ENCODE data around the gene SIX4. TPM values are rescaled to one million over a fixed set of nuclear protein-coding genes. Genes with fewer than 3 reads are reported as not detected.

The SIX4 gene
- total and polyA plus RNA-seq, 9 of the 15 experiments (the other 6 are each of a cell fraction or from before 2014, with no cell fraction given), result 0.77 to 8.6 (median 5.6) TPM

GRCh38 chr14:60723907-60724618, at the start of gene SIX4 (continued):
- TF ChIP-seq, protein P1, sequence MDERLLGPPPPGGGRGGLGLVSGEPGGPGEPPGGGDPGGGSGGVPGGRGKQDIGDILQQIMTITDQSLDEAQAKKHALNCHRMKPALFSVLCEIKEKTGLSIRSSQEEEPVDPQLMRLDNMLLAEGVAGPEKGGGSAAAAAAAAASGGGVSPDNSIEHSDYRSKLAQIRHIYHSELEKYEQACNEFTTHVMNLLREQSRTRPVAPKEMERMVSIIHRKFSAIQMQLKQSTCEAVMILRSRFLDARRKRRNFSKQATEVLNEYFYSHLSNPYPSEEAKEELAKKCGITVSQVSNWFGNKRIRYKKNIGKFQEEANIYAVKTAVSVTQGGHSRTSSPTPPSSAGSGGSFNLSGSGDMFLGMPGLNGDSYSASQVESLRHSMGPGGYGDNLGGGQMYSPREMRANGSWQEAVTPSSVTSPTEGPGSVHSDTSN (CRISPR knock-in tag; IDR thresholded peaks at IDR 0.05; ENCODE audit: low read depth), result peak; percentile 44; the same call in 1 of the 2 replicates
- TF ChIP-seq, protein P1 (tag; conservative IDR thresholded peaks at IDR 0.05; ENCODE audit: low read depth), result peak; percentile 78
- peak; percentile 65 for TF ChIP-seq ZFX (CRISPR knock-in tag; IDR thresholded peaks at IDR 0.05)
- TF ChIP-seq DPF2 (IDR thresholded peaks at IDR 0.05), result 0 out of 2 replicates have a peak, but pooled peaks have one; percentile 36
- TF ChIP-seq MLLT1 (IDR thresholded peaks at IDR 0.05), result peak; percentile 51 to 77; a peak in 2 of 4 replicates
- no peak for TF ChIP-seq RFX7 (CRISPR knock-in tag; IDR thresholded peaks at IDR 0.05)
- TF ChIP-seq LARP7 (IDR thresholded peaks at IDR 0.05), result 0 out of 2 replicates have a peak, but pooled peaks have one; percentile 48
- peak; percentile 42; the same call in 1 of the 2 replicates for TF ChIP-seq NCOA1 (IDR thresholded peaks at IDR 0.05; ENCODE audit: low read depth)
- TF ChIP-seq, protein P2, sequence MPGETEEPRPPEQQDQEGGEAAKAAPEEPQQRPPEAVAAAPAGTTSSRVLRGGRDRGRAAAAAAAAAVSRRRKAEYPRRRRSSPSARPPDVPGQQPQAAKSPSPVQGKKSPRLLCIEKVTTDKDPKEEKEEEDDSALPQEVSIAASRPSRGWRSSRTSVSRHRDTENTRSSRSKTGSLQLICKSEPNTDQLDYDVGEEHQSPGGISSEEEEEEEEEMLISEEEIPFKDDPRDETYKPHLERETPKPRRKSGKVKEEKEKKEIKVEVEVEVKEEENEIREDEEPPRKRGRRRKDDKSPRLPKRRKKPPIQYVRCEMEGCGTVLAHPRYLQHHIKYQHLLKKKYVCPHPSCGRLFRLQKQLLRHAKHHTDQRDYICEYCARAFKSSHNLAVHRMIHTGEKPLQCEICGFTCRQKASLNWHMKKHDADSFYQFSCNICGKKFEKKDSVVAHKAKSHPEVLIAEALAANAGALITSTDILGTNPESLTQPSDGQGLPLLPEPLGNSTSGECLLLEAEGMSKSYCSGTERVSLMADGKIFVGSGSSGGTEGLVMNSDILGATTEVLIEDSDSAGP (CRISPR knock-in tag; IDR thresholded peaks at IDR 0.05), result no peak
- TF ChIP-seq MBD2 (IDR thresholded peaks at IDR 0.05; ENCODE audit: borderline replicate concordance, low read depth), result peak; percentile 39; the same call in 1 of the 2 replicates
- no peak for TF ChIP-seq CEBPZ (IDR thresholded peaks at IDR 0.05; ENCODE audit: borderline replicate concordance, low read depth, low read length)
- TF ChIP-seq XRCC5 (IDR thresholded peaks at IDR 0.05; ENCODE audit: low read depth, low read length), result no peak
- TF ChIP-seq YY1 (IDR thresholded peaks at IDR 0.05; ENCODE audit: borderline replicate concordance in 1 of 3, control insufficient read depth in 1 of 3, extremely low read depth in 1 of 3, insufficient read depth in 3 of 3, insufficient read length in 1 of 3, insufficient replicate concordance in 2 of 3, low read depth in 1 of 3, low read length in 2 of 3), result peak in 1 of 3 experiments; percentile 58
- TF ChIP-seq, protein P3, sequence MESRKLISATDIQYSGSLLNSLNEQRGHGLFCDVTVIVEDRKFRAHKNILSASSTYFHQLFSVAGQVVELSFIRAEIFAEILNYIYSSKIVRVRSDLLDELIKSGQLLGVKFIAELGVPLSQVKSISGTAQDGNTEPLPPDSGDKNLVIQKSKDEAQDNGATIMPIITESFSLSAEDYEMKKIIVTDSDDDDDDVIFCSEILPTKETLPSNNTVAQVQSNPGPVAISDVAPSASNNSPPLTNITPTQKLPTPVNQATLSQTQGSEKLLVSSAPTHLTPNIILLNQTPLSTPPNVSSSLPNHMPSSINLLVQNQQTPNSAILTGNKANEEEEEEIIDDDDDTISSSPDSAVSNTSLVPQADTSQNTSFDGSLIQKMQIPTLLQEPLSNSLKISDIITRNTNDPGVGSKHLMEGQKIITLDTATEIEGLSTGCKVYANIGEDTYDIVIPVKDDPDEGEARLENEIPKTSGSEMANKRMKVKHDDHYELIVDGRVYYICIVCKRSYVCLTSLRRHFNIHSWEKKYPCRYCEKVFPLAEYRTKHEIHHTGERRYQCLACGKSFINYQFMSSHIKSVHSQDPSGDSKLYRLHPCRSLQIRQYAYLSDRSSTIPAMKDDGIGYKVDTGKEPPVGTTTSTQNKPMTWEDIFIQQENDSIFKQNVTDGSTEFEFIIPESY (CRISPR knock-in tag; IDR thresholded peaks at IDR 0.05), result no peak
- TF ChIP-seq ZNF583 (CRISPR knock-in tag; IDR thresholded peaks at IDR 0.05), result no peak

Measured in K562 (cell line).